HepG2 (cell line): ENCODE measurements around the gene TRIM3. TPM values are rescaled to one million over a fixed set of nuclear protein-coding genes. Genes with fewer than 3 reads are reported as not detected.

Experiments used
- BORCS8-MEF2B ChIP-seq: sonication (generic); formaldehyde crosslinking; IDR thresholded peaks from 2 replicates; pipeline ENCODE4 v1.8.0; 2022; ENCODE audit warnings: mild to moderate bottlenecking, missing genetic modification reagents
- FOXA3 ChIP-seq: IDR thresholded peaks from 2 replicates; pipeline ENCODE4 v1.6.1; 2016; ENCODE audit warnings: missing genetic modification reagents, missing compliant biosample characterization
- MZF1 ChIP-seq: sonication (generic); formaldehyde crosslinking; IDR thresholded peaks from 2 replicates; pipeline ENCODE4 v1.8.1; 2023; ENCODE audit warnings: mild to moderate bottlenecking, missing genetic modification reagents, borderline replicate concordance
- RBM39 ChIP-seq: fragments of 200-400 bp; formaldehyde crosslinking; IDR thresholded peaks from one replicate; pipeline ENCODE4 v1.6.1; 2018; ENCODE audit warnings: antibody characterized with exemption, mild to moderate bottlenecking, low read depth, low read length; ENCODE audit not compliant: poor library complexity, severe bottlenecking
- SCMH1 ChIP-seq: sonication (generic); formaldehyde crosslinking; IDR thresholded peaks from 2 replicates; pipeline ENCODE4 v1.9.0; 2021; ENCODE audit warnings: missing genetic modification reagents, mild to moderate bottlenecking, borderline replicate concordance
- ZNF17 ChIP-seq: sonication (generic); formaldehyde crosslinking; IDR thresholded peaks from 2 replicates; pipeline ENCODE4 v1.5.0; 2020; ENCODE audit warnings: mild to moderate bottlenecking, missing genetic modification reagents
- polyA plus RNA-seq, 8 experiments: library from polyadenylated mRNA; depleted of rRNA in 3 of 8; stranded (reverse) in 7 of 8; unstranded in 1 of 8; fragments of >200 nt; fragmentation: Illumina TruSeq in 4 of 8; extraction: Trizol in 4 of 8; gene quantifications; 2 replicates each; pipeline versions ENCODE4 v1.2.1 to v1.2.3, GENCODE V29; 2011 to 2016; ENCODE audit warnings: low read depth in 4 of 8, missing spikeins in 1 of 8, mixed read lengths in 1 of 8; ENCODE audit not compliant: insufficient read depth in 1 of 8
- total RNA-seq, 5 experiments: library from RNA; depleted of rRNA; stranded (reverse); fragments of >200 nt; fragmentation: Illumina TruSeq; extraction: Trizol; gene quantifications; 2 replicates each; pipeline ENCODE4 v1.2.3, GENCODE V29; 2016; ENCODE audit warnings: low read depth in 1 of 5
- TF ChIP-seq, protein P1 (sequence below): sonication (generic); formaldehyde crosslinking; IDR thresholded peaks from 2 replicates; pipeline ENCODE4 v1.4.0; 2020; ENCODE audit warnings: missing genetic modification reagents
- TF ChIP-seq, protein P2 (sequence below): sonication (generic); formaldehyde crosslinking; IDR thresholded peaks from 2 replicates; pipeline ENCODE4 v1.5.0; 2020; ENCODE audit warnings: mild to moderate bottlenecking, missing genetic modification reagents, borderline replicate concordance
- TF ChIP-seq, protein P3 (sequence below): sonication (generic); formaldehyde crosslinking; IDR thresholded peaks from 2 replicates; pipeline ENCODE4 v1.5.0; 2020; ENCODE audit warnings: missing genetic modification reagents
- TF ChIP-seq, protein P4 (sequence below): sonication (generic); formaldehyde crosslinking; IDR thresholded peaks from 2 replicates; pipeline ENCODE4 v1.4.0; 2020; ENCODE audit warnings: missing genetic modification reagents

TRIM3 gene
- total and polyA plus RNA-seq, 2 of the 13 experiments (the other 11 are each of a cell fraction or from before 2014, with no cell fraction given): 3.6 to 6.3 TPM

DNA sequence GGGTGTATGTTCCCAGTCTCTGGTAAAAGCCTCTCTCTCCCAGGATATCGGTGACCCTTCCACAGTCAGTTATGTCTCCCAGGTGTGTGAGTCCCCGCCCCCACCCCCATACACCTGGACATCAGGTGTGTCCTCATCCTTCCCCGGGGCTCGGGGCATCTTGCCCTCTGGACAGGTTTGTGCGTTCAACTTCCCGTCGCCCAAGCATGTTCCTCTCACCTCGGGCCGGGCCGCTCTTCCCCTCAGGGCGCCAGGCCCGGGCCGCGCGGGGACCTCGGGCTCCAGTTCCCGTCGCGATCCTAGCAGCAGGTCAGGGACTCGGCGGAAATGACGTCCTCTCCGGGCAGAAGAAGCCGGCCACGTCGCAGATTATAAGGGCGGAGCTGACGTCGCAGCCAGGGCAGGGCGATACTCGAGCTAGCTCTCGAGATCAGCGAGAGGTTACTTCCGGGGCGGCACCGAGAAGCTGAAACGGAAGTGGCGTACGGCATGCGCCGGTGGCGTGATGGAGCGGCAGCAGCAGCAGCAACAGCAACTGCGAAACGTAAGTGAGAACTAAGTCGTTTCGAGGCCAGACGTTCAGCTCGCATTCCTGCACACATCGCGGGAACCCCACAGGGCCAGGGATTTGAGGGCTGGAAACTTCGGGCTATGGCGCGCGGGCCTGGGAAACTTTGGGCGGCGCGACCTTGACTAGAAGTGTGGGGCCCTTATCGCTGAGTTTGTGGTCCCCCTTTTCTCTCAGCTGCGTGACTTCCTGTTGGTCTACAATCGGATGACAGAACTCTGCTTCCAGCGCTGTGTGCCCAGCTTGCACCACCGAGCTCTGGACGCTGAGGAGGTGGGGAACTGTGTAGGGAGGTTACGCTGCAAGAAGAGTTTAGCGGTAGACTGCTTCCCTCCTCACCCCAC is 7.5 kb upstream of the TRIM3 start, which contains the start of the genes ARFIP2 and TIMM10B (continued):
- TF ChIP-seq MZF1 (CRISPR knock-in tag) (no peak), SCMH1 (CRISPR knock-in tag) (no peak), ZNF17 (CRISPR knock-in tag) (no peak), RBM39 (peak; percentile 74), BORCS8-MEF2B (CRISPR knock-in tag) (no peak; the same call in 1 of the 2 replicates), FOXA3 (CRISPR knock-in tag) (peak; percentile 70)
- TF ChIP-seq, protein P1, sequence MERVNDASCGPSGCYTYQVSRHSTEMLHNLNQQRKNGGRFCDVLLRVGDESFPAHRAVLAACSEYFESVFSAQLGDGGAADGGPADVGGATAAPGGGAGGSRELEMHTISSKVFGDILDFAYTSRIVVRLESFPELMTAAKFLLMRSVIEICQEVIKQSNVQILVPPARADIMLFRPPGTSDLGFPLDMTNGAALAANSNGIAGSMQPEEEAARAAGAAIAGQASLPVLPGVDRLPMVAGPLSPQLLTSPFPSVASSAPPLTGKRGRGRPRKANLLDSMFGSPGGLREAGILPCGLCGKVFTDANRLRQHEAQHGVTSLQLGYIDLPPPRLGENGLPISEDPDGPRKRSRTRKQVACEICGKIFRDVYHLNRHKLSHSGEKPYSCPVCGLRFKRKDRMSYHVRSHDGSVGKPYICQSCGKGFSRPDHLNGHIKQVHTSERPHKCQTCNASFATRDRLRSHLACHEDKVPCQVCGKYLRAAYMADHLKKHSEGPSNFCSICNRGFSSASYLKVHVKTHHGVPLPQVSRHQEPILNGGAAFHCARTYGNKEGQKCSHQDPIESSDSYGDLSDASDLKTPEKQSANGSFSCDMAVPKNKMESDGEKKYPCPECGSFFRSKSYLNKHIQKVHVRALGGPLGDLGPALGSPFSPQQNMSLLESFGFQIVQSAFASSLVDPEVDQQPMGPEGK (CRISPR knock-in tag): no peak
- TF ChIP-seq, protein P2, sequence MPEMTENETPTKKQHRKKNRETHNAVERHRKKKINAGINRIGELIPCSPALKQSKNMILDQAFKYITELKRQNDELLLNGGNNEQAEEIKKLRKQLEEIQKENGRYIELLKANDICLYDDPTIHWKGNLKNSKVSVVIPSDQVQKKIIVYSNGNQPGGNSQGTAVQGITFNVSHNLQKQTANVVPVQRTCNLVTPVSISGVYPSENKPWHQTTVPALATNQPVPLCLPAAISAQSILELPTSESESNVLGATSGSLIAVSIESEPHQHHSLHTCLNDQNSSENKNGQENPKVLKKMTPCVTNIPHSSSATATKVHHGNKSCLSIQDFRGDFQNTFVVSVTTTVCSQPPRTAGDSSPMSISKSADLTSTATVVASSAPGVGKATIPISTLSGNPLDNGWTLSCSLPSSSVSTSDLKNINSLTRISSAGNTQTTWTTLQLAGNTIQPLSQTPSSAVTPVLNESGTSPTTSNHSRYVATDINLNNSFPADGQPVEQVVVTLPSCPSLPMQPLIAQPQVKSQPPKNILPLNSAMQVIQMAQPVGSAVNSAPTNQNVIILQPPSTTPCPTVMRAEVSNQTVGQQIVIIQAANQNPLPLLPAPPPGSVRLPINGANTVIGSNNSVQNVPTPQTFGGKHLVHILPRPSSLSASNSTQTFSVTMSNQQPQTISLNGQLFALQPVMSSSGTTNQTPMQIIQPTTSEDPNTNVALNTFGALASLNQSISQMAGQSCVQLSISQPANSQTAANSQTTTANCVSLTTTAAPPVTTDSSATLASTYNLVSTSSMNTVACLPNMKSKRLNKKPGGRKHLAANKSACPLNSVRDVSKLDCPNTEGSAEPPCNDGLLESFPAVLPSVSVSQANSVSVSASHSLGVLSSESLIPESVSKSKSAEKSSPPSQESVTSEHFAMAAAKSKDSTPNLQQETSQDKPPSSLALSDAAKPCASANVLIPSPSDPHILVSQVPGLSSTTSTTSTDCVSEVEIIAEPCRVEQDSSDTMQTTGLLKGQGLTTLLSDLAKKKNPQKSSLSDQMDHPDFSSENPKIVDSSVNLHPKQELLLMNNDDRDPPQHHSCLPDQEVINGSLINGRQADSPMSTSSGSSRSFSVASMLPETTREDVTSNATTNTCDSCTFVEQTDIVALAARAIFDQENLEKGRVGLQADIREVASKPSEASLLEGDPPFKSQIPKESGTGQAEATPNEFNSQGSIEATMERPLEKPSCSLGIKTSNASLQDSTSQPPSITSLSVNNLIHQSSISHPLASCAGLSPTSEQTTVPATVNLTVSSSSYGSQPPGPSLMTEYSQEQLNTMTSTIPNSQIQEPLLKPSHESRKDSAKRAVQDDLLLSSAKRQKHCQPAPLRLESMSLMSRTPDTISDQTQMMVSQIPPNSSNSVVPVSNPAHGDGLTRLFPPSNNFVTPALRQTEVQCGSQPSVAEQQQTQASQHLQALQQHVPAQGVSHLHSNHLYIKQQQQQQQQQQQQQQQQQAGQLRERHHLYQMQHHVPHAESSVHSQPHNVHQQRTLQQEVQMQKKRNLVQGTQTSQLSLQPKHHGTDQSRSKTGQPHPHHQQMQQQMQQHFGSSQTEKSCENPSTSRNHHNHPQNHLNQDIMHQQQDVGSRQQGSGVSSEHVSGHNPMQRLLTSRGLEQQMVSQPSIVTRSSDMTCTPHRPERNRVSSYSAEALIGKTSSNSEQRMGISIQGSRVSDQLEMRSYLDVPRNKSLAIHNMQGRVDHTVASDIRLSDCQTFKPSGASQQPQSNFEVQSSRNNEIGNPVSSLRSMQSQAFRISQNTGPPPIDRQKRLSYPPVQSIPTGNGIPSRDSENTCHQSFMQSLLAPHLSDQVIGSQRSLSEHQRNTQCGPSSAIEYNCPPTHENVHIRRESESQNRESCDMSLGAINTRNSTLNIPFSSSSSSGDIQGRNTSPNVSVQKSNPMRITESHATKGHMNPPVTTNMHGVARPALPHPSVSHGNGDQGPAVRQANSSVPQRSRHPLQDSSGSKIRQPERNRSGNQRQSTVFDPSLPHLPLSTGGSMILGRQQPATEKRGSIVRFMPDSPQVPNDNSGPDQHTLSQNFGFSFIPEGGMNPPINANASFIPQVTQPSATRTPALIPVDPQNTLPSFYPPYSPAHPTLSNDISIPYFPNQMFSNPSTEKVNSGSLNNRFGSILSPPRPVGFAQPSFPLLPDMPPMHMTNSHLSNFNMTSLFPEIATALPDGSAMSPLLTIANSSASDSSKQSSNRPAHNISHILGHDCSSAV (CRISPR knock-in tag): no peak
- TF ChIP-seq, protein P3, sequence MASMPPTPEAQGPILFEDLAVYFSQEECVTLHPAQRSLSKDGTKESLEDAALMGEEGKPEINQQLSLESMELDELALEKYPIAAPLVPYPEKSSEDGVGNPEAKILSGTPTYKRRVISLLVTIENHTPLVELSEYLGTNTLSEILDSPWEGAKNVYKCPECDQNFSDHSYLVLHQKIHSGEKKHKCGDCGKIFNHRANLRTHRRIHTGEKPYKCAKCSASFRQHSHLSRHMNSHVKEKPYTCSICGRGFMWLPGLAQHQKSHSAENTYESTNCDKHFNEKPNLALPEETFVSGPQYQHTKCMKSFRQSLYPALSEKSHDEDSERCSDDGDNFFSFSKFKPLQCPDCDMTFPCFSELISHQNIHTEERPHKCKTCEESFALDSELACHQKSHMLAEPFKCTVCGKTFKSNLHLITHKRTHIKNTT (CRISPR knock-in tag): no peak
- TF ChIP-seq, protein P4, sequence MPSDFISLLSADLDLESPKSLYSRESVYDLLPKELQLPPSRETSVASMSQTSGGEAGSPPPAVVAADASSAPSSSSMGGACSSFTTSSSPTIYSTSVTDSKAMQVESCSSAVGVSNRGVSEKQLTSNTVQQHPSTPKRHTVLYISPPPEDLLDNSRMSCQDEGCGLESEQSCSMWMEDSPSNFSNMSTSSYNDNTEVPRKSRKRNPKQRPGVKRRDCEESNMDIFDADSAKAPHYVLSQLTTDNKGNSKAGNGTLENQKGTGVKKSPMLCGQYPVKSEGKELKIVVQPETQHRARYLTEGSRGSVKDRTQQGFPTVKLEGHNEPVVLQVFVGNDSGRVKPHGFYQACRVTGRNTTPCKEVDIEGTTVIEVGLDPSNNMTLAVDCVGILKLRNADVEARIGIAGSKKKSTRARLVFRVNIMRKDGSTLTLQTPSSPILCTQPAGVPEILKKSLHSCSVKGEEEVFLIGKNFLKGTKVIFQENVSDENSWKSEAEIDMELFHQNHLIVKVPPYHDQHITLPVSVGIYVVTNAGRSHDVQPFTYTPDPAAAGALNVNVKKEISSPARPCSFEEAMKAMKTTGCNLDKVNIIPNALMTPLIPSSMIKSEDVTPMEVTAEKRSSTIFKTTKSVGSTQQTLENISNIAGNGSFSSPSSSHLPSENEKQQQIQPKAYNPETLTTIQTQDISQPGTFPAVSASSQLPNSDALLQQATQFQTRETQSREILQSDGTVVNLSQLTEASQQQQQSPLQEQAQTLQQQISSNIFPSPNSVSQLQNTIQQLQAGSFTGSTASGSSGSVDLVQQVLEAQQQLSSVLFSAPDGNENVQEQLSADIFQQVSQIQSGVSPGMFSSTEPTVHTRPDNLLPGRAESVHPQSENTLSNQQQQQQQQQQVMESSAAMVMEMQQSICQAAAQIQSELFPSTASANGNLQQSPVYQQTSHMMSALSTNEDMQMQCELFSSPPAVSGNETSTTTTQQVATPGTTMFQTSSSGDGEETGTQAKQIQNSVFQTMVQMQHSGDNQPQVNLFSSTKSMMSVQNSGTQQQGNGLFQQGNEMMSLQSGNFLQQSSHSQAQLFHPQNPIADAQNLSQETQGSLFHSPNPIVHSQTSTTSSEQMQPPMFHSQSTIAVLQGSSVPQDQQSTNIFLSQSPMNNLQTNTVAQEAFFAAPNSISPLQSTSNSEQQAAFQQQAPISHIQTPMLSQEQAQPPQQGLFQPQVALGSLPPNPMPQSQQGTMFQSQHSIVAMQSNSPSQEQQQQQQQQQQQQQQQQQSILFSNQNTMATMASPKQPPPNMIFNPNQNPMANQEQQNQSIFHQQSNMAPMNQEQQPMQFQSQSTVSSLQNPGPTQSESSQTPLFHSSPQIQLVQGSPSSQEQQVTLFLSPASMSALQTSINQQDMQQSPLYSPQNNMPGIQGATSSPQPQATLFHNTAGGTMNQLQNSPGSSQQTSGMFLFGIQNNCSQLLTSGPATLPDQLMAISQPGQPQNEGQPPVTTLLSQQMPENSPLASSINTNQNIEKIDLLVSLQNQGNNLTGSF (CRISPR knock-in tag): no peak; the same call in 1 of the 2 replicates
